GM21526 (cell line): ENCODE data around the gene LRFN2.

Experiments used
- ATAC-seq: cut with Tn5 transposase; IDR thresholded peaks from one replicate; pipeline ENCODE4 v1.9.1; 2021; ENCODE audit warnings: moderate library complexity; ENCODE audit not compliant: unreplicated experiment, low FRiP score

Gene LRFN2

GRCh38 chr6:40386200-40386599 is 201.0 kb downstream of the LRFN2 start:
- ATAC-seq, result no peak

- ATAC-seq, result no peak
Observed at GRCh38 chr6:40383348-40384115, 203.6 kb downstream of the LRFN2 start.

GRCh38 chr6:40380271-40380670 is 206.9 kb downstream of the LRFN2 start:
- ATAC-seq, result no peak

GRCh38 chr6:40379811-40380210 is 207.4 kb downstream of the LRFN2 start:
- ATAC-seq, result no peak

- no peak for ATAC-seq
Observed at GRCh38 chr6:40378725-40379074, 208.5 kb downstream of the LRFN2 start.

GRCh38 chr6:40378071-40378724 is 209.0 kb downstream of the LRFN2 start:
- no peak for ATAC-seq

- ATAC-seq, result no peak
Observed at GRCh38 chr6:40377173-40377806, 209.9 kb downstream of the LRFN2 start.

- no peak for ATAC-seq
Observed at GRCh38 chr6:40376113-40376650, 211.0 kb downstream of the LRFN2 start.

- no peak for ATAC-seq
Observed at GRCh38 chr6:40373267-40373666, 213.9 kb downstream of the LRFN2 start.

GRCh38 chr6:40371621-40372020 is 215.5 kb downstream of the LRFN2 start:
- no peak for ATAC-seq

GRCh38 chr6:40371095-40371494 is 216.1 kb downstream of the LRFN2 start:
- ATAC-seq, result no peak

GRCh38 chr6:40369891-40370290 is 217.3 kb downstream of the LRFN2 start:
- no peak for ATAC-seq

- ATAC-seq, result no peak
Observed at GRCh38 chr6:40369042-40369441, 218.1 kb downstream of the LRFN2 start.

- ATAC-seq, result no peak
Observed at GRCh38 chr6:40362859-40363258, 224.3 kb downstream of the LRFN2 start.

- ATAC-seq, result no peak
Observed at GRCh38 chr6:40359808-40360207, 227.4 kb downstream of the LRFN2 start.

- no peak for ATAC-seq
Observed at GRCh38 chr6:40358473-40359460, 228.4 kb downstream of the LRFN2 start.

- no peak for ATAC-seq
Observed at GRCh38 chr6:40356242-40356910, 230.8 kb downstream of the LRFN2 start.

GRCh38 chr6:40355532-40355931 is 231.6 kb downstream of the LRFN2 start:
- no peak for ATAC-seq

GRCh38 chr6:40355066-40355465 is 232.1 kb downstream of the LRFN2 start:
- ATAC-seq, result no peak

- ATAC-seq, result no peak
Observed at GRCh38 chr6:40353967-40354452, 233.2 kb downstream of the LRFN2 start.
